Mucosa of rectum (tissue), 2 donors: ENCODE measurements around the gene PAQR5.
A peak's percentile ranks its signal among the peaks of the same experiment; 100 is the strongest.
"Not testable (repeated sequence)": the region's sequence is repeated elsewhere in the genome, so short reads cannot be mapped to it uniquely, and the experiment has no call there.

ENCODE experiments used
- H3K27ac ChIP-seq, 2 donors: one replicate each; pipeline ENCODE4 v1.7.0; 2013; ENCODE audit warnings: inconsistent platforms in 2 of 2, low read depth in 2 of 2, low read length in 2 of 2
- H3K27me3 ChIP-seq, 2 donors: one replicate each; pipeline ENCODE4 v1.7.0; 2013; ENCODE audit warnings: low read length in 2 of 2; ENCODE audit not compliant: control insufficient read depth in 2 of 2, insufficient read depth in 2 of 2
- H3K36me3 ChIP-seq, 2 donors: one replicate each; pipeline ENCODE4 v1.7.0; 2013; ENCODE audit warnings: low read length in 2 of 2; ENCODE audit not compliant: control insufficient read depth in 2 of 2, insufficient read depth in 2 of 2
- H3K4me1 ChIP-seq, 2 donors: one replicate each; pipeline ENCODE4 v1.7.0; 2013; ENCODE audit warnings: low read length in 2 of 2, mild to moderate bottlenecking in 1 of 2; ENCODE audit not compliant: control insufficient read depth in 2 of 2, insufficient read depth in 2 of 2
- H3K4me3 ChIP-seq, 2 donors: one replicate each; pipeline ENCODE4 v1.7.0; 2013; ENCODE audit warnings: low read length in 2 of 2
- H3K9ac ChIP-seq, 2 donors: one replicate each; pipeline ENCODE4 v1.7.0; 2013; ENCODE audit warnings: low read length in 2 of 2, low read depth in 1 of 2, mild to moderate bottlenecking in 1 of 2
- H3K9me3 ChIP-seq, 2 donors: one replicate each; pipeline ENCODE4 v1.7.0; 2013; ENCODE audit warnings: low read length in 2 of 2; ENCODE audit not compliant: control insufficient read depth in 2 of 2
- donor health status: healthy.
- donor health status: Normal muscosa, but diverticular disease.

Gene PAQR5

GRCh38 chr15:69292826-69293420 is 5.8 kb upstream of the PAQR5 start:
- Histone ChIP-seq H3K36me3 (no peaks in the 10 kb centered on the region), H3K27ac (no peak overlapping the region), H3K4me3 (no peak overlapping the region), H3K4me1 (peaks cover 16 to 23% of the 10 kb centered on the region in 2 donors), H3K27me3 (no peaks in the 10 kb centered on the region), H3K9ac (no peak overlapping the region), H3K9me3 (no peaks in the 10 kb centered on the region)

DNA sequence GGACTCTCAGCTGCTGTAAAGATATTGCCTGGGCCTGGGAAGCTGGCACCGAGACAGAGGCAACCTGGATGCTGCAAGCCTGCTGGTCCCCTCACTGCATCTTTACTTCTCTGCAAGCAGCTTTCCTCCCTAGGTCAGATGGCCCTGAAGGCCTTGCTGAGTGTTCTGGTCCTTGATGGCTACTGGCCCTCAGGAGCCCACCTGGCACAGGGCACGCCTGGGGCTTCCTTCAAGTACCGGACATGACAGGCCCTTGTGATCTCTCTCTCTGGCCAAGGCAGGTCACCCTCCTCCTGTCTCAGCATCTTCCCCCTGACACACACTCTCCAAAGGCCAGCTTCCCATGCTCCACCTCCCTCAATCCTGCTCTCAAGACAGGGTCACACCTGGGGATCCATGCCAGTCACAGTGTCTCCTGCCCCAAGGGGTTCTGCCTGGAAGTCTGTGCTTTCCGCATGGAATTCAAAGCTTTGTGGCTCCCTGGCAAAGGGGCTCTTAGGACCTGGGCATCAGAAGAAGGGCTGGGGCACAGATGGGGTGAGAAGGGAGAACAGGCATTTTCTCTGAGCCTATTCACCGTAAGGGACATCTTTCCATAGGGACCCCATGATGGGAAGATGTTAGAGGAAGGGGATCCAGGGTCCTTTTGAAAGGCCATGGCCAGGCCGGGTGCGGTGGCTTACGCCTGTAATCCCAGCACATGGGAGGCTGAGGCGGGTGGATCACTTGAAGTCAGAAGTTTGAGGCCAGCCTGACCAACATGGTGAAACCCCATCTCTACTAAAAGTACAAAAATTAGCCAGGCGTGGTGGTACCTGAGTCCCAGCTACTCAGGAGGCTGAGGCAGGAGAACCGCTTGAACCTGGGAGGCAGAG is 4.7 kb upstream of the PAQR5 start:
- H3K27me3 ChIP-seq = no peaks in the 10 kb centered on the region
- no peak overlapping the region for H3K27ac ChIP-seq
- H3K9ac ChIP-seq = no peak overlapping the region
- no peak overlapping the region for H3K4me3 ChIP-seq
- no peaks in the 10 kb centered on the region for H3K9me3 ChIP-seq
- peaks cover 14 to 23% of the 10 kb centered on the region in 2 donors for H3K4me1 ChIP-seq
- H3K36me3 ChIP-seq = no peaks in the 10 kb centered on the region

DNA sequence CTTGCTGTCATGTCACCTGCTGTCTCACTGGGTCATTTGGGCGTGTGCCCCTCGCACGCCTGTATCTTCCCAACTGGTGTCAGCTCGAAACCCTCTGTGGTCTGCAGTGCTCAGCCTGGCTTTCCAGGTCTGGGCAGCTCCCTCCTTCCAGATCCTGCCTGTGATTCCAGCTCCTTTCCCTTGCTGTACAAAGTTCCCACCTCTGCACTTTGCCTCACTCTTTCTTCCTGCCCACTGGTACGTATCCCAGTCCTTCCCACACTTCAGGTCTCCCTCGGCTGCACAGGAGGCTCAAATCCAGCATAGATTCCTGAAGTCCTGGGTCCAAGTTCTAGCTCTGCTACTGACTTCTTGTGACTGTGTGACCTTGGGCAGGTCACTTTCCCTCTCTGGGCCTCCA is 2.1 kb upstream of the PAQR5 start:
- no peak overlapping the region for H3K4me3 ChIP-seq
- H3K36me3 ChIP-seq = no peaks in the 10 kb centered on the region
- H3K27ac ChIP-seq = peak overlapping the region in 1 of 2 donors; percentile 23
- peaks cover 0 to 4% of the 10 kb centered on the region in 2 donors for H3K27me3 ChIP-seq
- no peaks in the 10 kb centered on the region for H3K9me3 ChIP-seq
- no peak overlapping the region for H3K9ac ChIP-seq
- peaks cover 9 to 13% of the 10 kb centered on the region in 2 donors for H3K4me1 ChIP-seq

GRCh38 chr15:69297642-69298353 is 914 bp upstream of the PAQR5 start:
- no peak overlapping the region for H3K4me3 ChIP-seq
- no peaks in the 10 kb centered on the region for H3K9me3 ChIP-seq
- H3K9ac ChIP-seq = no peak overlapping the region
- H3K27me3 ChIP-seq = peaks cover 0 to 4% of the 10 kb centered on the region in 2 donors
- peaks cover 9 to 13% of the 10 kb centered on the region in 2 donors for H3K4me1 ChIP-seq
- no peak overlapping the region for H3K27ac ChIP-seq
- H3K36me3 ChIP-seq = no peaks in the 10 kb centered on the region

- Histone ChIP-seq H3K27me3 (peaks cover 0 to 4% of the 10 kb centered on the region in 2 donors), H3K4me3 (peak overlapping the region; percentile 22 to 58), H3K9ac (no peak overlapping the region)
Measured at GRCh38 chr15:69298354-69298696, 387 bp upstream of the PAQR5 start.

DNA sequence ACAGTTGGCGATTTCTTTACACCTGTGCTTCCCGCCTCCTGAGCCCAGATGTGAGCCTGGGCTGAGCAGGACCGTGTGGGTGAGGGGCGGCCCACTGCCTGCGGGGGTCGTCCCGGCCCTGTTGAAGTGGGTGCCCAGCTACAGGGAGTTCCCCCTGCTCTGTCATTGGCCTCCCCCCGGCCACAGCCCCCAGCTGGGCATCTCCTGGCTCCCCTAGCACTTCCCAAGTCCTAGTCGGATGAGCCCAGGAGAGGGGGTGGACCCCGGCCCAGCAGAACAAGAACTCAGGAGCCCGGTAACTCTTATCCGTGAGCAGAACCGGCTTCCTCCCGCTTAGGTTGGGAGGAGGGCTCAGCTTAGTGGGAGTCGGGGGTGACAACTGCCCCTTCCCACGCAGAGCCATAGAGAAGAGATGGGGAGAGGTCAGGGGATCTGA is 757 bp downstream of the PAQR5 start:
- Histone ChIP-seq H3K4me3 (peak overlapping the region; percentile 58 to 71), H3K9ac (peak overlapping the region; percentile 61 to 72), H3K27me3 (peaks cover 0 to 4% of the 10 kb centered on the region in 2 donors), H3K27ac (peak overlapping the region; percentile 48 to 63), H3K9me3 (no peaks in the 10 kb centered on the region), H3K4me1 (peaks cover 13 to 17% of the 10 kb centered on the region in 2 donors), H3K36me3 (no peaks in the 10 kb centered on the region)

More at GRCh38 chr15:69298354-69298696, 387 bp upstream of the PAQR5 start:
- Histone ChIP-seq H3K27ac (peak overlapping the region in 1 of 2 donors; percentile 63), H3K4me1 (peaks cover 9 to 13% of the 10 kb centered on the region in 2 donors), H3K36me3 (no peaks in the 10 kb centered on the region), H3K9me3 (no peaks in the 10 kb centered on the region)

DNA sequence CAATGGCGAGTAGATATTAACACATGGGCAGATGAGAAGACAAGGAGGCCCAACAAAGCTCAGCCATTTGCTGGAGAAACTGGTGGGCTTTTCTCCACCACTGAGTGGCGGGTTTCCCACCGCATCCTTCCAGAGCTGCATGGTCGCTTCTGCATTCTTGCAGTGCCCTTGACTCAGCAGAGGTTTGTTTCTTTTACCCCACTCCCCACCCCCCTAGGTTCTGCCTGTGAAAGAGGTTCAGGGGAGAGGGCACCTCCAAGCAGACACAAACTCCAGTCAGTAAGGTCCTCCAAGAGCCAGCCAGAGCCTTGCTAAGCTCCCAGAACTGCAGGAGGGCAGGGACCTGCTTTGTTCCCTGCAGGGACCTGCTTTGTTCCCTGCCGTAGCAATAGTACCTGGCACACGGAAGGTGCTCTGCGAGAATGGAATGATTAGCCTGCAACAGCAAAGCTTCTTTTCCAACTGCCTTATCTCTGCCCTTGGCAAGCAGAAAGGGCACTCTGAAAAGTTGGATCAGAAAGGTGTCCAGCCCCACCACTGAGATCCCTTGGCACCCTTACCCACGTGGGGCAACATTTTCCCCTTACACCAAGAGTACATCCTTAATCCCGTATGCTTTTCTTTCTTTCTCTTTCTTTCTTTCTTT is 1.4 kb downstream of the PAQR5 start:
- Histone ChIP-seq H3K9me3 (no peaks in the 10 kb centered on the region), H3K36me3 (no peaks in the 10 kb centered on the region), H3K4me3 (peak overlapping the region; percentile 58 to 71), H3K27me3 (peaks cover 0 to 4% of the 10 kb centered on the region in 2 donors), H3K9ac (peak overlapping the region; percentile 61 to 72), H3K27ac (peak overlapping the region; percentile 48 to 63), H3K4me1 (peaks cover 17 to 23% of the 10 kb centered on the region in 2 donors)

GRCh38 chr15:69301101-69301500 is 2.4 kb downstream of the PAQR5 start:
- not testable (repeated sequence) for H3K4me3 ChIP-seq, H3K27me3 ChIP-seq, H3K36me3 ChIP-seq, H3K9ac ChIP-seq, H3K27ac ChIP-seq, H3K9me3 ChIP-seq
- H3K4me1 ChIP-seq = peaks cover 22 to 32% of the 10 kb centered on the region in 2 donors

GRCh38 chr15:69302087-69302486 is 3.4 kb downstream of the PAQR5 start:
- not testable (repeated sequence) for H3K4me3 ChIP-seq, H3K36me3 ChIP-seq, H3K9ac ChIP-seq, H3K9me3 ChIP-seq, H3K27ac ChIP-seq, H3K27me3 ChIP-seq
- peaks cover 19 to 28% of the 10 kb centered on the region in 2 donors for H3K4me1 ChIP-seq
